ENCODE measurements around the gene POU2F3. TPM values are rescaled to one million over a fixed set of nuclear protein-coding genes. Genes with fewer than 3 reads are reported as not detected.

Gene POU2F3
- total RNA-seq, 1 donor from 2014 or later, result not detected

GRCh38 chr11:120342226-120342625 lies 102.3 kb downstream of the POU2F3 start:
- H3K4me3 Mint-ChIP-seq (ENCODE audit: unreplicated experiment), result no peak overlapping the region
- H3K27ac Mint-ChIP-seq (ENCODE audit: unreplicated experiment), result peak overlapping the region; percentile 49
- no peaks in the 10 kb centered on the region for H3K27me3 Mint-ChIP-seq (ENCODE audit: low read depth)
- H3K36me3 Mint-ChIP-seq (ENCODE audit: low read depth), result no peaks in the 10 kb centered on the region
- H3K4me1 Mint-ChIP-seq (ENCODE audit: low read depth), result peaks cover 73% of the 10 kb centered on the region
- DNase-seq (ENCODE audit: low spot score), result no peak
- no peak for TF ChIP-seq CTCF (IDR thresholded peaks at IDR 0.05)
- H3K9me3 Mint-ChIP-seq (ENCODE audit: low read depth), result no peaks in the 10 kb centered on the region

DNA sequence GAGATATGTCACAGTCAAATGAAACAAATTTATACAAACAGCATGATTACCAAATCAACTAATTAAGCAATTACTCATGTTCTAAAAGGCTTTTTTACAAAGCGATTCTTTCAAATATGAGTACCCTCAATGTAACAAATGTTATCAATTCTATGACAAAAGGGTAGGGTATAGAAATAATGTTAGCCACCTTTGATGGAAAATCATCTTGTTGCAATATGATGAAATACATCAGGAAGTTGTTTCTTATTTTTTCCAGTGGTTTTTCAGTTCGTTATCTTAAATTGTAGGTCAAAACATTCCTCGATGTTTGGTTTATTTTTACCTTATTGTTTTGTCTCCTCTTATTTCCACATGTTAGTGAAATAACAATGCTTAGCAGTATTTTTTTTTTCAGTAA lies 102.7 kb downstream of the POU2F3 start:
- no peaks in the 10 kb centered on the region for H3K36me3 Mint-ChIP-seq (ENCODE audit: low read depth)
- H3K4me1 Mint-ChIP-seq (ENCODE audit: low read depth), result peaks cover 76% of the 10 kb centered on the region
- H3K4me3 Mint-ChIP-seq (ENCODE audit: unreplicated experiment), result no peak overlapping the region
- no peak for TF ChIP-seq CTCF (IDR thresholded peaks at IDR 0.05)
- no peaks in the 10 kb centered on the region for H3K27me3 Mint-ChIP-seq (ENCODE audit: low read depth)
- H3K27ac Mint-ChIP-seq (ENCODE audit: unreplicated experiment), result no peak overlapping the region
- no peak for DNase-seq (ENCODE audit: low spot score)
- H3K9me3 Mint-ChIP-seq (ENCODE audit: low read depth), result no peaks in the 10 kb centered on the region

GRCh38 chr11:120343429-120343828 lies 103.5 kb downstream of the POU2F3 start:
- H3K4me3 Mint-ChIP-seq (ENCODE audit: unreplicated experiment), result no peak overlapping the region
- no peak overlapping the region for H3K27ac Mint-ChIP-seq (ENCODE audit: unreplicated experiment)
- H3K27me3 Mint-ChIP-seq (ENCODE audit: low read depth), result no peaks in the 10 kb centered on the region
- no peak for DNase-seq (ENCODE audit: low spot score)
- H3K9me3 Mint-ChIP-seq (ENCODE audit: low read depth), result no peaks in the 10 kb centered on the region
- no peak for TF ChIP-seq CTCF (IDR thresholded peaks at IDR 0.05)
- H3K36me3 Mint-ChIP-seq (ENCODE audit: low read depth), result no peaks in the 10 kb centered on the region
- peaks cover 71% of the 10 kb centered on the region for H3K4me1 Mint-ChIP-seq (ENCODE audit: low read depth)

DNA sequence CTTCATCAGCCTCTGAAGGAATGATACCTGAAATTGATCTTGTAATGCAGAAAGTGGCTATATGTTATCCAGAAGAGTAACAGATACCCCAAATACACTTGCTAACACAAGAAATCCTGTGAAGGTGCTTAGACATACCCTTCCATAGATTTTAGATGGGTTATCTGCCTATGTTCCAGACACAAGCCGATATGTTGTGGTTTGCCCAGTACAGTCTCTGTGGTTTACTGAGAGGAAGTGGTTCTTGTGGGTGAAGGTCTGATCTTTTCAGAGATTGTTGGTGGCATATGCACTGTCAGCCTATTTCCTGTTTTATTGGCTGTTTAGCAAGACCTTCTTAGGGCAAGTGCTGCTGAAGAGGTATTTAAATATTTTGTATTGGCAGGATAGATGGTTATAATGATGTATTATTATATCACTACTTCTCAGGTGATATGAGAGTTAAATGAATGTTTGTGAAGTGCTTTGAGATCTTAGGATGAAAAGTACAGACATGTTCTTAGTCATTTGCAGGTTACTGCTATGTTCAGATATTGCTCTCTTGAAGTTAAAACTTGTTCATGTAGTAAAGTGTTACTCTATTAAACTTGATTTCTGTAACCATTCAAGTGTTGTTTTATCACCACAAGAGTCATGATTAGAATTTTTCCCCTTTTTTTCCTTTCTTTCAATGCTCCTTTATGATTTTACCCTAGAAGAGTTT lies 104.5 kb downstream of the POU2F3 start:
- H3K4me3 Mint-ChIP-seq (ENCODE audit: unreplicated experiment), result no peak overlapping the region
- H3K36me3 Mint-ChIP-seq (ENCODE audit: low read depth), result no peaks in the 10 kb centered on the region
- no peak for DNase-seq (ENCODE audit: low spot score)
- no peak for TF ChIP-seq CTCF (IDR thresholded peaks at IDR 0.05)
- H3K9me3 Mint-ChIP-seq (ENCODE audit: low read depth), result no peaks in the 10 kb centered on the region
- H3K27ac Mint-ChIP-seq (ENCODE audit: unreplicated experiment), result peak overlapping the region; percentile 34
- H3K4me1 Mint-ChIP-seq (ENCODE audit: low read depth), result peaks cover 69% of the 10 kb centered on the region
- no peaks in the 10 kb centered on the region for H3K27me3 Mint-ChIP-seq (ENCODE audit: low read depth)

- Mint-ChIP-seq H3K27ac (ENCODE audit: unreplicated experiment) (peak overlapping the region; percentile 33), H3K27me3 (ENCODE audit: low read depth) (no peaks in the 10 kb centered on the region), H3K4me3 (ENCODE audit: unreplicated experiment) (no peak overlapping the region), H3K36me3 (ENCODE audit: low read depth) (no peaks in the 10 kb centered on the region), H3K9me3 (ENCODE audit: low read depth) (no peaks in the 10 kb centered on the region), H3K4me1 (ENCODE audit: low read depth) (peaks cover 66% of the 10 kb centered on the region)
- TF ChIP-seq CTCF (IDR thresholded peaks at IDR 0.05), result no peak
- no peak for DNase-seq (ENCODE audit: low spot score)
These were observed 106.3 kb downstream of the POU2F3 start for GRCh38 chr11:120346233-120346632.
